Sigmoid colon (tissue), 7 donors: ENCODE data around the gene ASAP3. TPM values are rescaled to one million over a fixed set of nuclear protein-coding genes. Genes with fewer than 3 reads are reported as not detected.

ENCODE experiments used
- DNase-seq: peaks from one replicate; pipeline ENCODE4 v3.0.0-alpha.2; 2019
- H3K27ac ChIP-seq, 4 donors: fragments of 200-600 bp; sonication (generic); one replicate each; pipeline ENCODE4 v1.5.1; 2016 to 2019; ENCODE audit warnings: mild to moderate bottlenecking in 1 of 4
- H3K27me3 ChIP-seq, 3 donors: fragments of 200-600 bp; sonication (generic); one replicate each; pipeline ENCODE4 v1.5.1; 2019; ENCODE audit warnings: mild to moderate bottlenecking in 1 of 3
- H3K36me3 ChIP-seq, 4 donors: fragments of 200-600 bp; sonication (generic); one replicate each; pipeline ENCODE4 v1.5.1; 2016 to 2019
- H3K4me1 ChIP-seq, 4 donors: fragments of 200-600 bp; sonication (generic); one replicate each; pipeline ENCODE4 v1.5.1; 2017 to 2019
- H3K4me3 ChIP-seq, 4 donors: fragments of 200-600 bp; sonication (generic); one replicate each; pipeline ENCODE4 v1.5.1; 2017 to 2019; ENCODE audit warnings: mild to moderate bottlenecking in 2 of 4, moderate library complexity in 1 of 4
- H3K9me3 ChIP-seq, 4 donors: fragments of 200-600 bp in 3 of 4; sonication (generic) in 3 of 4; one replicate each; pipeline versions ENCODE4 v1.5.1 to v1.6.1; 2013 to 2019
- EP300 ChIP-seq, 4 donors: sonication (generic); formaldehyde crosslinking; IDR thresholded peaks; one replicate each; pipeline ENCODE4 v1.6.1; 2017; ENCODE audit warnings: antibody characterized with exemption in 4 of 4
- POLR2A ChIP-seq, 2 donors: fragments of 450-650 bp; IDR thresholded peaks; one replicate each; pipeline ENCODE4 v1.6.1; 2016; ENCODE audit warnings: antibody characterized with exemption in 2 of 2, mild to moderate bottlenecking in 2 of 2, moderate library complexity in 2 of 2
- POLR2AphosphoS5 ChIP-seq, 4 donors: sonication (generic); formaldehyde crosslinking; IDR thresholded peaks; one replicate each; pipeline ENCODE4 v1.6.1; 2017; ENCODE audit warnings: antibody characterized with exemption in 4 of 4
- WGBS, 2 donors: extraction: QIAGEN DNeasy Blood & Tissue Kit; methylation state at CpG; one replicate each; pipeline ENCODE4 v1.1.7; 2013; 5-methylcytosine and 5-hydroxymethylcytosine counted together
- intact Hi-C: fragments of 100-400 bp; cut with DNase I; formaldehyde crosslinking; loops from one replicate; pipeline ENCODE4 v1.15.1; 2023
- polyA plus RNA-seq, 3 donors: library from polyadenylated mRNA; stranded (reverse); fragments of 200-250 nt; gene quantifications; one replicate each; pipeline ENCODE4 v1.2.3, GENCODE V29; 2013
- total RNA-seq, 4 donors: library from RNA; depleted of rRNA; stranded (reverse); fragments of >200 nt; gene quantifications; one replicate each; pipeline ENCODE4 v1.1.0, GENCODE V29; 2016
- TF ChIP-seq, protein P1 (sequence below), 4 experiments: fragments of 450-650 bp in 3 of 4; fragments of 200-600 bp in 1 of 4; IDR thresholded peaks; one replicate each; pipeline ENCODE4 v1.5.1; 2016 to 2019; ENCODE audit warnings: antibody characterized with exemption in 4 of 4, mild to moderate bottlenecking in 3 of 4, moderate library complexity in 2 of 4
- donor health status: healthy with polysubstance abuse.
- donor health status: Bipolar disorder and iron deficiency.
- donor health status: healthy.

Gene ASAP3
- total and polyA plus RNA-seq, 7 donors = 20.6 to 51.0 (median 22.5) TPM

DNA sequence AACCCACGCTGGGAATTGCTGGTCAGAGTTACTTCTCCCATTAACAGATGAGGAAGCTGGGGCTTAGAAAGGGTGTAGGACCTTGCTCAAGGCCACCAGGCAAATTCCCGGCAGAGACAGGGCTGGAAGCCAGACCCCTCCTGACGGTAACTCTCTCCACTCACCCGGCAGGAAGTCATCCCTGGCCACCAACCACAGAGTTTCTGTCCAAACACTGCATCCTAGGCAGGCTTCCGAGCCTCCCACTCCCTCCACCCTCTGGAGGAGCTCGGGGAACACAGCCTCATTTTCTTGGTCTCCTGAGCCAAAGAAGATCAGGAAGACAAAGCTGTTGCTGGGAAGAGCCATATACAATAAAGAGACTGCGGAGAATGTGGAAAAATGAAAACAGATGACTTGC lies 89.3 kb downstream of the ASAP3 start:
- Histone ChIP-seq H3K27ac (peak overlapping the region; percentile 73 to 87 (median 77)), H3K9me3 (no peaks in the 10 kb centered on the region), H3K4me3 (peak overlapping the region in 1 of 4 donors; percentile 0), H3K27me3 (no peaks in the 10 kb centered on the region), H3K4me1 (peaks cover 0 to 33% (median 27%) of the 10 kb centered on the region in 4 donors), H3K36me3 (peaks cover 0 to 12% (median 4%) of the 10 kb centered on the region in 4 donors)
- TF ChIP-seq EP300 (IDR thresholded peaks at IDR 0.05) (peak in 2 of 4 donors; percentile 25 to 53), POLR2AphosphoS5 (IDR thresholded peaks at IDR 0.05) (peak in 3 of 4 donors; percentile 31 to 72 (median 51)), POLR2A (IDR thresholded peaks at IDR 0.05) (no peak)
- TF ChIP-seq, protein P1, sequence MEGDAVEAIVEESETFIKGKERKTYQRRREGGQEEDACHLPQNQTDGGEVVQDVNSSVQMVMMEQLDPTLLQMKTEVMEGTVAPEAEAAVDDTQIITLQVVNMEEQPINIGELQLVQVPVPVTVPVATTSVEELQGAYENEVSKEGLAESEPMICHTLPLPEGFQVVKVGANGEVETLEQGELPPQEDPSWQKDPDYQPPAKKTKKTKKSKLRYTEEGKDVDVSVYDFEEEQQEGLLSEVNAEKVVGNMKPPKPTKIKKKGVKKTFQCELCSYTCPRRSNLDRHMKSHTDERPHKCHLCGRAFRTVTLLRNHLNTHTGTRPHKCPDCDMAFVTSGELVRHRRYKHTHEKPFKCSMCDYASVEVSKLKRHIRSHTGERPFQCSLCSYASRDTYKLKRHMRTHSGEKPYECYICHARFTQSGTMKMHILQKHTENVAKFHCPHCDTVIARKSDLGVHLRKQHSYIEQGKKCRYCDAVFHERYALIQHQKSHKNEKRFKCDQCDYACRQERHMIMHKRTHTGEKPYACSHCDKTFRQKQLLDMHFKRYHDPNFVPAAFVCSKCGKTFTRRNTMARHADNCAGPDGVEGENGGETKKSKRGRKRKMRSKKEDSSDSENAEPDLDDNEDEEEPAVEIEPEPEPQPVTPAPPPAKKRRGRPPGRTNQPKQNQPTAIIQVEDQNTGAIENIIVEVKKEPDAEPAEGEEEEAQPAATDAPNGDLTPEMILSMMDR (IDR thresholded peaks at IDR 0.05) = no peak
- intact Hi-C loops = no loop called here
- DNase-seq = peak; percentile 97
- 65 to 74% methylated on average over 7 of the region's 7 CpGs for WGBS, 2 donors

DNA sequence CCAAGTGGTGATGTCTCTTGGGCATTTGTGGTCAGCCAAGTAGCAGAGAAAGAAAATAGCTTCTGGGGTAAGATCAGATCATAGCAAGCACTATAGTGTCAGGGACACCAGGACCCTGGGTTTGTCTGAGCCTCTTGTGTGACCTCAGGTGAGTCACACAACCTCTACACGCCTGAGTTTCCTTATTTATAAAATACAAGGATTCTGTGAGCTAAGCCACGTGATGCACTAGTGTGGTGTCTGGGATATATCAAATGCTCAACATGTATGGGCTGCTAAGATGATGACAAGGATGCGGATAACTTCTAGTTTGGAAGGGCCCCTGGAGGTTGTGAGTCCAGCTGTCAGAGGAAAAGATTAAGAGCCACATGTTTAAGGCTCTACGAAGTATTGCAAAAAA lies 89.8 kb downstream of the ASAP3 start:
- Histone ChIP-seq H3K4me3 (no peak overlapping the region), H3K27ac (peak overlapping the region; percentile 73 to 87 (median 77)), H3K4me1 (peaks cover 0 to 33% (median 27%) of the 10 kb centered on the region in 4 donors), H3K36me3 (peaks cover 0 to 12% (median 4%) of the 10 kb centered on the region in 4 donors), H3K27me3 (no peaks in the 10 kb centered on the region), H3K9me3 (no peaks in the 10 kb centered on the region)
- peak in 3 of 4 donors; percentile 33 to 52 (median 48) for TF ChIP-seq POLR2AphosphoS5 (IDR thresholded peaks at IDR 0.05)
- TF ChIP-seq, protein P1 (IDR thresholded peaks at IDR 0.05) = no peak
- no peak for TF ChIP-seq EP300 (IDR thresholded peaks at IDR 0.05)
- no peak for TF ChIP-seq POLR2A (IDR thresholded peaks at IDR 0.05)
- no peak for DNase-seq
- WGBS, 2 donors = 72 to 85% methylated on average over 4 of the region's 4 CpGs
- intact Hi-C loops = no loop called here

DNA sequence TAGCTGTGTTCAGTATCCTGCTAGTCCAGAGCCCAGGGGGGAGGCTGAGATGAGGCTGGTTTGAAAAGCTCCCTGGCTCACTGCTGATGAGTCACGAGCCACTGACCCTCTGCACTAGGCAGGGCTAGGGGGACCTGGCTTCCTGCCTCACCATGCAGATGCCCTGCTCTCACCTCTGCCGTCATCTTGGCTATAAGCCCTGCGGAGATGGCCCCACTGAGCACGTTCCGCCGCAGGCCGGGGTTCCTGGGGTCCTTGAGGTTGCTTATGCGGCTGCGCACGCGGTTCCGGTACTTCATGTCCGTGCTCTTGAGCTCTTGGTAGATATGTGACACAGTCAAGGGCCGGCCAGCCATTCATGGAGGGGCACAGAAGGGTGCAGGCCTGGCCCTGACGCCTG lies 90.3 kb downstream of the ASAP3 start:
- peaks cover 0 to 33% (median 27%) of the 10 kb centered on the region in 4 donors for H3K4me1 ChIP-seq
- no peaks in the 10 kb centered on the region for H3K27me3 ChIP-seq
- intact Hi-C loops = no loop called here
- H3K4me3 ChIP-seq = no peak overlapping the region
- peaks cover 0 to 12% (median 4%) of the 10 kb centered on the region in 4 donors for H3K36me3 ChIP-seq
- 90 to 92% methylated on average over 15 of the region's 15 CpGs for WGBS, 2 donors
- no peaks in the 10 kb centered on the region for H3K9me3 ChIP-seq
- peak; percentile 89 for DNase-seq
- peak overlapping the region; percentile 73 to 87 (median 77) for H3K27ac ChIP-seq
- peak in 2 of 4 donors; percentile 17 to 40 for TF ChIP-seq POLR2AphosphoS5 (IDR thresholded peaks at IDR 0.05)
- TF ChIP-seq, protein P1 (IDR thresholded peaks at IDR 0.05) = no peak

DNA sequence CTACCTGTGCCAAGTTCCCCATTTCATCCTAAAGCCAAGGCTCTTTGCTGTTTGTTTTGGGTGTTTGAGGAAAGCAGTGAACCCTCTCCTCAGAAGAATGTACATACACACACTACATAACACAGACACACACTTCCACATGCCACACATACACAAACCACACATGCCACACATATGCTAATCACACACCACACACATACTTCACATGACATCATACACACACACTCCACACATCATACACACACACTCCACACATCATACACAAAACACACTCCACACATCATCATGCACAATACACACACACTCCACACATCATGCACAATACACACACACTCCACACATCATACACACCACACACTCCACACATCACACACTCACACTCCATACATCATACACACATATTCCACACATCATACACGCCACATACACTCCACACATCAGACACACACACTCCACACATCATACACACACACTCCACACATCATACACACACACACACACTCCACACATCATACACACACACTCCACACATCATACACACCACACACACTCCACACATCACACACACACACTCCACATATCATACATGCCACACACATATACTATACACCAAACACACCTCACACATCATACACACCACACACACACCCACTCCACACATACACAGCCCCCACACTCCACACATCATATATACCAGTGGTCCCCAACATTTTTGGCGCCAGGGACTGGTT lies 91.7 kb downstream of the ASAP3 start:
- Histone ChIP-seq H3K27ac (peak overlapping the region in 1 of 4 donors; percentile 87), H3K9me3 (no peaks in the 10 kb centered on the region), H3K36me3 (peaks cover 0 to 5% (median 1%) of the 10 kb centered on the region in 4 donors), H3K4me3 (no peak overlapping the region), H3K27me3 (no peaks in the 10 kb centered on the region), H3K4me1 (peaks cover 0 to 33% (median 27%) of the 10 kb centered on the region in 4 donors)
- TF ChIP-seq EP300 (IDR thresholded peaks at IDR 0.05) (no peak), POLR2AphosphoS5 (IDR thresholded peaks at IDR 0.05) (no peak), POLR2A (IDR thresholded peaks at IDR 0.05) (no peak)
- TF ChIP-seq, protein P1 (IDR thresholded peaks at IDR 0.05) = no peak
- WGBS, 2 donors = 84 to 87% methylated on average over 2 of the region's 2 CpGs
- intact Hi-C loops = no loop called here
- DNase-seq = no peak
